ENCODE results near the gene ACSL6.

Gene ACSL6

DNA sequence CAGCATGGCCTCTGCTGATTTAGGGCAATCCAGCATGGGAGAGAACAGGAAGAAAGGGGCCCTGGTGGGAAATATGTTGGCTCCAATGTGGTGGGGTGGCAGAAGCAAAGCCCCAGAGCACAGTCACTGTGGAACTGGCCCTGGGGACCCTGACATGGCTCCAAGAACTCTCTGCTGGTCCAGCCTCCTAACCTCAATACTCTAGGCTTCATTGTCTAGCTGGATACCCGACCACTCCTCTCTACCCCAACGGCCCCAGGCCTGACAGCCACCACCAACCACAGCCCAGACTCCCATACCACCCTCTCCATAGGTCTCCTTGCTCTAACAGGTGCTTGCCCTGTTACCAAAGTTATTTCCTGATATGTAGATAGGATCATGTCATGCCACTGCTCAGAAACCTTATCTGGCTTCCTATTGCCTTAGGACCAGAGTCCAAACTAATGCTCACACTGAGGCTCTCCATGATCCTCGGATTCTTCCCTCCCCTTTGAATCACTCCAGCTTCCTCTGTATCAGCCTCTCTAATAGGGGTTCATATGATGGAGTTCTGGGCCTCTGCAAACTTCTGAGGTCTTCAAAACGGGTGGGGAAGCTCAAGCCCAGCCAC lies 12.9 kb downstream of the ACSL6 start:
- no peak for DNase-seq

DNA sequence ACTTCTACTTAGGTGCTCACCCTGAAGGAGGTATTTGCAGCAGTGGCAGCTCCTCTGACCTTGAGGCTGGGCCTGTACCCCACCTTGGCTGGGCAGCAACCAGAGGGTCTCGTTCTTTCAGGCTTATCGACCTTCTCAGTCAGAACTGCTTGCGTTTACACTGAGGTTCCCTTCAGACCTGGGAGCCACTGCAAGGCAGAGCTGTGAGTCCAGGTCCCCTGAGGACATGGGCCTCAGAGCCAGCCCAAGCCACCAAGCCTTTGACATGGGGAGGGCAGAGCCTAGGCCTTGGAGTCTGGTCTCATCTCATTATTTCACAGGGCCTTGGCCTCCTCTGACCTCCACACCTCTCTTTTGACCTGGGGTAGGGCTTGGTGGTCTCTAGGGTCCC lies 13.7 kb downstream of the ACSL6 start:
- no peak for DNase-seq

DNA sequence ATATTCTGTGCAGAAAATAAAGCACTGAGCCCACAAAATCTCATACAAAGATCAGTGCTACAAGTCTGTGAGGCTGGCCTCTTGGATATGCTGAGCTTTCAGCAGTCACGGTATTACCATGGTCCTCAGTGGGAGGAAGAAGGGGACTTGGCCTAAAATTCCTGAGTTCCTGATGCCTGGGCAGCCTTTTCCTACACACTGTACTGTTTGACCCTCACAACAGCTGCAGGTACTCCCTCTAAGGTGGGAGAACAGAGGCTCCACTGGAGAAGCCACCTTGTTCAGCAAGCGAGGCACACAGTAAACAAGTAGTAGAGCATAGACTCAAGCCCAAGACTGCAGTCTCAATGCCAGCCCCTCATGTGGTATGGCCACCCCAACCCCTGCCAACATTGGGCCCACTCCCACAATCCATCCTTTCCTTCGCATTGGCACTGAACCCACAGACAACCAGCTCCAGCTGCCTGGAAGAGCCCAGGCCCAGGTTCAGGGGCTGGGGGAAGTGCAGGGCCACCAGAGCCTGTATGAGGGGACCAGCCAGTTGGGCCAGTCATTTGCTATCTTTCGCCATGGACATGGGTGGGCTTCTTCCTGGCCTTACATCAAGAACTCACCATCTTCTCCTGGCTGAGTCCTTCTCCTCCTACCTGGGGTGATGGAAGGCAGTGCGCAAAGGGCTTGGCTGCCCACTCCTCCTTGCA lies 14.3 kb downstream of the ACSL6 start:
- DNase-seq, result no peak

DNA sequence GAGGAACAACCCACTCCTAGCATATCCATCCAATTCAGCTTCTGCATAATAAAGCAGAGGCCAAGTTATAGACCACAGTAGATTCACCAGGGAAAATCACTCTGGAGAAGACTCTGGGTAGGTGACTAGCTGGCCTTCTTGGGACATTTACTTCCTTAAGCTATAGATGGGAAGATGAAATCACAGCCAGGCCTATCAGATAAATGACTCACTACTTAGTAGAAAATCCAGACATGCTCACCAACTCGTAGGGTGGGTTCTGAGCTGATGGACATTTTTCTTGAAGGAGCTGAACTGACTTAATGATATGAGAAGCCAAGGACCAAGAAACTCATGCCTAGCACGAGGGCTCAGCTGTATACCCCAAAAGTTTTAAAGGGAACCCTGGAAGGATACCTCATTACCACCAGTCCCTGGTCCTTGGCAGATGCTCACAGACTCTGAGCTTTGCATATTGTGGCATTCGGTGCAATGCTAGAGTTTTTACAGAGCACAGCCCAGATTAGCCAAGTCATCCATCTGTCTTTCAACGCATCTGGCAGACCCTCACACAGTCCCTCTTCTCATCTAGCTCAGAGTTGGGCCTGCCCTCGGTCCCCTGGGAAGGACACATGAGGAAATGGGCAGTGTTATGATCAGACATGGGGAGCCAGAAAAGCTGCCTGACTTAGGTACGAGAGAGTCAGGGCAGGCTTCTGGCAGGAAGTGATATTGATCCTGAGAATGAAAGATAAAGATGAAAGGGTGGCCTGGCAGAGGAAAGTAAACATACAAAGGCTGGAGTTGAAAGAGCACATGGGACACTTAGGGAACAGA lies 15.0 kb downstream of the ACSL6 start:
- DNase-seq, result no peak

DNA sequence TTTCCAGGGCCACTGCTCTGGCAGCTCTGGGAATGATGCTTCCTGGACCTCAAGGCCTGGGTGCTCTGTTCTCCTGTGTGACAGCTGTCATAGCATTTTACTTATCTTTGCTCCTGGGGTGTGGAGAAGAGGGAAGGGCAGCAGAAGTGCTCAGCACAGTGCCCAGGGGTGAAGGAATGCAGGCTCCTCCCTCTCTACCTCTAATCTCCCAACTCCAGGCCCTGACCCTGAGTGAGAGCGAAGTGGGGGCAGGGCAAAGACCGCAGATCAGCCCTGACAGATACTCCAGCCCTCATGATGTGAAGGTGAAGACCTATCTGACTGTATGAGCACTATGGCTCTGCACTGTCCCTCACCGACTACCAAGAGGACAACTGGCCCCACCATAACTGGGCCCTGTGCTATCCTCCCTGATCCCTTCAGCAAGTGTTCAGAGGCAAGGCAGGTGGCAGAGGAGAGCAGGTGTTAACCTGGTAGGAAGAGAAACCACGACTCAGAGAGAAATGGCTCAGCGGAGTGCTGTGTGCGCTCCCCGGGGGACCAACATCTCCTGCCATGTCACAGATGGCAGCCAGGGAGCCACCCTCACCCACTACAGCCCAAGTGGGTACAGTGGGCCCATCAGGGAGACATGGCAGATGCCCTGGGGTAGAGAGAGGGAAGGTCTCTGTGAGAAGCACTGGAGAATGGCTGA lies 16.8 kb downstream of the ACSL6 start:
- DNase-seq, result no peak

DNA sequence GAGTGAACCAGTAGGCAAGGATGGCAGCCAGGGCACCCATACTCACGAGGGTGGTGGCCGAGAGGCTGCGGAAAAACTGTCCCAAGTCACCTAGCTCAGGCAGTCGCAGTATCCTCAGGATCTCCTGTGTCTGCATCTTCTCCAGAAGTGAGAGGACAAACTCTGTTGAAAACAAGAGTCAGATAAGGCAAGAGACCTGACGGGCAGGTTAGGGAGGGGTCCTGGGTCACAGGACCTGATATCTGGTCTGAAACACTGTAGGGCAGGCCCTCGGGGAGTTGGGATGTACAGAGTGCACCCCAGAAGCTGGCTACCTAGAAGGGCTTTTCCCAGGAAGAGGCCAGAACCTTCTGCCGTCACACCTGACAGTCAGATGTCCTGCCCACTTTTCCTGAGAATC lies 17.4 kb downstream of the ACSL6 start:
- no peak for DNase-seq

DNA sequence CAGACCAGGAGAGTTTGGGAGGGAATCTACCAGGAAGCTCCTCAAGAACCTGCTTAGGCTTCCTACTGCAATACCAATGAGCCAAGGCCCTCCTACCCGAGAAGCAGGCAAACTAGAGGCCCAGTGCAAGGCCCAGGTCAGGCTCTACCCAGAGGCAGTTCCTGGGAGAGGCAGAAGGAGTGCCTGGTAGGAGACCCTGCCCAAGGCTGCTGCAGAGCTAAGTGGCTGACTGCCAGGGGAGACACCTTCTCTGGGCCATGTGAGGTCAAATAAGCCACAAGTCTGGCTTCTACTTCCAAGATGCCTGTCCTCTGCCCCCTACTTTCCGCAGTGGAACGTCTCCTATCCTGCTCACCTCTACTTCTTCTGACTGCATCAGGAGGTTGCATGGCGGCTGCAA lies 17.8 kb downstream of the ACSL6 start:
- DNase-seq, result no peak

DNA sequence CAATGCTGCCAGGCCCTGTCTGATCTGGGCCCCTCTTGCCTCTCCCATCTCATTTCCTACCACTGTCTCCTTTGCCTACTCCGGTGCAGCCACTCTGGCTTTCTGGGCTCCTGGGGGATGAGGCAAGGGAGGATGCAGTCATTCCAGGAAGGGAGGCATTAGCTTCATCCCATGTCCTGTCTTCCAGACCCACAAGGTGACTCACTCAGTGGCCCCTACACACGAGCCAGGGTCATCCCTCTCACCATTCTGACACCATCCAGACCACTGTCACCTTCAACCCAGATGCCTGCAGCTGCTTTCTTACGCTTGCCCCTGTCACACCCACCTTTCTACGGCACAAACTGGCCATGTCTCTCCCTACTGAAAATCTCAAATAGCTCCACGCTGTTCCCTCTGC lies 19.1 kb downstream of the ACSL6 start:
- no peak for DNase-seq

DNA sequence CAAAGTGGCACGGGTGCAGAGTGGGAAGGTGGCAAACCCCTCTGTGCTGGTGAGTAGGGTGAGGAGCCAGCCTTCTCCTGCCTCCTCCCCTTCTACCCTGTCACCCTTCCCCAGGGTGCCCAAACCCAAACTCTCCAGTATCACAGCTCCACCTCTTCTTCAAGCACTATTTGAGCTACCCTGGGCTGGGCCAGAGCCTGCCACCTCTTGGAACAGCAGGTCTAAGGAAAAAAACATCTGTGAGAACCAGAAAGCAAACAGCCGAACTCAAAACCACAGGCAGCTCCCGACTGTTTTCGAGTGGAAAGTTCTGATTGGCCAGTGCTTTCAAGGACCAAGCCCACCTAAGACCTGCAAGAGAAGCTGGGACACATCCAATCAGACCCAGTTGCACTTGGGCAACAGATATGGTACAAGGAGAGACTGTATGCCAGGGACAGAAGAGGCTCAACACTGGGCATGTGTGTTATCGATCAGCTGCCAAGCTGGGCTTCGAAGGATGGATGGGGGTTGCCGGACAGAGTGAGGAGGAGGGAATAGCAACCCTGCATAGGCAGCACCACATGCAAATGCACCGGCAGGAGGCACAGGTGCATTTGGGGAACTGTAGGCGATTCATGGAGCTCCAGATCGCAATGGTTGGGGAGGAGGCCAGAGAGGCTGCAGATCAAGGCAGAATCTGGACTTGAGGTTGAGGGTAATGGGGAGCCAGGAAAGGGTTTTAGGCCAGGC lies 19.7 kb downstream of the ACSL6 start:
- no peak for DNase-seq

DNA sequence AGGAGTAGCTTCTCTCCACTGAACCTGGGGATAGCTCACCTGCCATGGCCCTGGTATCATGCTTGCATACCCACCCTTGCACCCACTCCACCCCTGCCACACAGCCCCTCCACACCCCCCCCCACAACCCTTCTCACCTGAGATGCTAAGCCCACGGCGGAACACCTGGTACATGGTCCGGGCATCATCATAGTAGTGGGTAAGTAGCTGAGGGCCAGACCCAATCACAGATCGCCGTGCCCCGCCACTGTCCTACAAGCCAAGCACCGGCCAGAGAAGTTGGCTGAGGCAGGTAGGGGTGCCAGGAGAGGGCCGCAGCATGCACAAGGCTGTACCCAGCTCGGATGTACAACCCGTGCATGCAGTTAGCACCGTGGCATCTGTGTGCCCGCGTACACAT lies 20.7 kb downstream of the ACSL6 start:
- no peak for DNase-seq

DNA sequence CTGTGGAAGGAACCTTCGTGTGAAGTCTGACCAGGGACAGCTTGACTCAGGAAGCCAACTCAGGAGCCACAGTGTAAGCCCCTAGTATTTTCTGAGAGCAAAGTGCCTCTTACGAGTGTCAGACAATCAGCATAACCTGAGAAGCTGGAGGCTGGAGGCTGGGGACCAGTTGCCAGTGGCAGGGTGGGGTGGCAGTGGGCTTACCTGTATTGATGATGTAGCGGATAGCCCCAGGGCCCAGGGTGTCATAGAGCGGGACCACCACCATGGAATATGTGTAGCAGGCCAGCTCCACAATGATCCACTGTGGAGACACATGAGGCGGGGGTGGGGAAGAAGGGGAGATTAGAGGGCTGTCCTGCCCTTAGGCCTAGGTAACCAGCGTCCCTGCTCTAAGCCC lies 22.9 kb downstream of the ACSL6 start:
- no peak for DNase-seq

DNA sequence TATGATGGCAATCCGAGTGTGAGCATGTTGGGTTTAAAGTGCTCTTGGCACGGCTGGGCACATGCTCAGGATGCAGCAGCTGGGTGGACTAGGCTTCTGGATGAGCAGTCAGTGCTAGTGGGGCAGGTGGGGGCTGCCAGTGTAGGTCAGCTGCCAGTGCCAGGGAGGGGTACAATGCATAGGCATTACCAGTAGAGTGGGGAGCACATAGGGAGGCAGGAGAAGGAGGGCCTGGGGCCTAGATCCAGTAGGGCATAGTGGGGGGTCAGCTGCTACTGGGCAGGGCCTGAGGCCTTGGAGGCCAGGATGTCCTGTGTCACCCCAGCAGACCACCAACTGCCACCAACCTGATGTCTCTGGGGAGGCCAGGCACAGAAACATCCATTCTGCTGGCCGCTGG lies 24.2 kb downstream of the ACSL6 start:
- no peak for DNase-seq

DNA sequence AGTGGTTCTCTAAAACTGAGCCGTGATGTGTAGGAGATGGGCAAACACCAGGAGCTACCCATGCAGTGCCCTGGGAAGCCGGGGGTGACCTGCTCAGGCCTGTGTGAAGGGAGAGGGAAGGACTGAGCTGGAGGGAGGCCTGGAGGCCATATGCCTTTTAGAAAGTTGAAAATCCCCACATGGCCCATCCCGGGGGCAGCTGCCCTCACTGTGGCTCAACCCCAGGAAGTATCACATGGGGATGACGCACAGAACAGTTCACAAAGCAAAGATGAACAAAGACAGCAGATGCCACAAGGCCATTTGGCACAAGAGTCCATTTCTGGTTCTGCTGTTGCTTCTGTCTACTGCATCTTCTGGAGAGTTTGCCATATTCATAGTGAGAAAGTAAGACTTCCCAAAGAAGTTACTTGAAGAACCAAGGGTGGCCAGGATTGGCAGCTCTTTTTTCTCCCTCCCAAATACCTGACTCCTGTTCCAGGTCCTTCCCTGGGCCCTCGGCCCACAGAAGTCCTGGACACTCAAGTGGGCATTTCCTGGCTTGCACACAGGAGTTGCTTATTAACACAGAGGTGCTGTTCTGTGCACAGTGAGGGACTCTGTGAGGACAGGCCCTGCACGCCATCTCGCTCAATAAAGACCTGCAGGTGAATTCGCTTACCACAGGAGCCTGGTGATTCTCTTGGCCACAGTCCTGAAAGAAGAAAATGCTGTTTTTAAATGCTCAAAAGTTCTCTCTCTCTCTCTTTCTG lies 25.1 kb downstream of the ACSL6 start:
- DNase-seq, result no peak

DNA sequence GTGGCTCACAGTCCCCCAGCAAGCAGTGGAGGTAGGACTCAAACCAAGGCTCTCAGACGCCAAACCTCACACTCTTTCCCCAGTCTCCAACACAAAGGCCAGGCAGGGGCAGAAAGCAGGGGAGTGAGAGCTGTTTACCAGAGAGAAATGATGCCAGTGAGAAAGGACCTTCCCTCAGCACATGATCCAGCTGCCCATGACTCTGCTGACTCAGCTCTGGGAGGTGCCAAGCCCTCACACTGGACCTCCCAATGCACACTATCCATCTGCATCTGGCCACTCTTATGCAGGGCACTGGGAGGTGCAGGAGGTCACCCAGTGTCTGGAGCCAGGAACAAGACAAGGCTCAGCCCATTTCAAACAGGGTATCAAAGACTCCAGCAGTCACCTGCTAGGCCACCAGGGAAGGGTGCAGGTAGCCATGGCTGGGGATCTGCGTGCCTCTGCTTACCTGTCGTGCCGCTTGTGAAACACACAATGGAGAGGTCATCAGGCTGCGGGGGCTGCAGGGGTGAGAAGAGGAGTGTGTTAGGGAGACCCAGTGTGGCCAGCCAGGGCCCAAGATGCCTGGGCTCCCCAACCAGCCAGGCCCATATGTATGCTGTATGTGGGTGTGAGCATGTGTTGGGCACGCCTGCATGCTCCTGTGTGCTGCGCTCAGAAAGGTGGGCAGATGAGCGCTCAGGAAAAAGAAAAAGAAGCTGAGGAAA lies 26.3 kb downstream of the ACSL6 start:
- no peak for DNase-seq

DNA sequence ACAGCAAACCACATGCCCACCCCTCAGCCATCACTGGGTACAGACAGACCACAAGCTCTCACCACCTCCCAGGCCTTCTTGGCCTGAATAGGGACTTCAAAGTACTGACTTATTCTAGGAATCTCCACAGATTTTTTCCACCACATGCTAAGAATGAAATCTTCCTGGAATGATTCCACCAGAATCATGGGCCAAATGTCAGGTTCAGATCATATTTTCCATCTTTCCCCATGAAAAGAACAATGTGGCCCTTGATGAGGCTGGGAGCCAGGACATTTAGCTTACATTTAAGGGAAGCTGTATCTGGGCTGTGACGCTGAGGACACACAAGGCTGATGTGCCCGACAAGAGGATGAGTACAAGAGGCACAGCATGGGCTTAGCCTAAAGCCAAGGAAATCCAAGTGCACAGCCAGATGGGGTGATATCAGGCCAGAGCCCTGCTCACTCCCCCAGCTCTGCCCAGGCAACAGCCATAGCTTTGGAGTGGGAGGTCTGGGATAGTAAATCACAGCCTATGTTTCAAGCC lies 28.1 kb downstream of the ACSL6 start:
- DNase-seq, result no peak

DNA sequence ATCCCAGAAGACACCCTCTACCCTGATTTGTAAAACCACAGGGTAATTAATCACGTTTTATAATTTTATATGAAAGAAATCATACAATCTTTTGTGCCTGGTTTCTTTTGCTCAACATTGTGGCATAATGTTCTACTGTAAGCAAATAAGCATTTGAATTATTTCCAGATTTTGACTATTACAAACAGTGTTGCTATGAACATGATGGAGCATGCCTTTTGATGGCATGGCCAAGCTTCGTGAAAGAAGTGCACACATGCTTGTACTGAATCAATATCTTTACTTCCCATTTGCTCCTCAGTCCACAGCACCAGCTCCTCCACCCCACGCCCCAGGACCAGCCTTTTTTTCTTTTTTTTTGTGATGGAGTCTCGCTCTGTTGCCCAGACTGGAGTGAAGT lies 29.9 kb downstream of the ACSL6 start:
- DNase-seq, result no peak

DNA sequence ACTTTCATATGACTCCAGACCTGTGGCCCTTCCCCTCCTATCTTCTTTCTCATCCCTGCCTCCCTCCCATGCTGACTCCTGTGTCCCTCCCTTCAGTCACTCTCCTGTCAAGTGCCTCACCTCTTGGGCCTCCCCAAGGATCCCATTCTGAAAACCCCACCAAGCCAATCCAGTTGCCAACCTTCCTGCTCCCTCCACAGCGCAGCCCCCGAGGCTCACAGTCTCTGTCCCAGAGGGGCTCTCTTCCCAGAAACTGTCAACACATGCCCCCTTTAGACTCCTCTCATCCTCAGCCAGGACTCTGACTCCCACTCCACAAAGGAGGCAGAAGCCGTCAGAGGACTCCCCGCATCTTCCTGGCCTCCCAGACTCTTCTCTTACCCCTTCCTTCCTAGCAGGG lies 30.8 kb downstream of the ACSL6 start:
- DNase-seq, result no peak

DNA sequence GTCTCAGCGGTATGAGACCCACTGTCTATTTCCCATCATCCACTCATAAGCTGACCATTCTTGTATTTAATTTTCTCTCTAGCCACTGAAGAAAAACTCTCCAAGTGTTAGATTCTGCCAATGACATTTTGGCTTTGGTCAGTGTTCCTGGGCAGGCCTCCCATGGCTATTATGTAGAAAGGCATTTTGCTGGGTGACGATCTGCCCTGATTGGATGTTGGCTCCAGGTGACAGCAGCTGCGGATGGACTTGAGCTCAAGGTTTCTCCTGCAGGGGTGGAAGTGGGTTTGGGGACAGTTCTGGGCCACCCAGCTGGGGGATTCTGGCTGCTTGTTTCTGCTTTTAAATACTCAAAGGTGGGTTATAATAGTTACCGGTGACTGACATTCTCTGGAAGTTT lies 31.6 kb downstream of the ACSL6 start:
- no peak for DNase-seq

DNA sequence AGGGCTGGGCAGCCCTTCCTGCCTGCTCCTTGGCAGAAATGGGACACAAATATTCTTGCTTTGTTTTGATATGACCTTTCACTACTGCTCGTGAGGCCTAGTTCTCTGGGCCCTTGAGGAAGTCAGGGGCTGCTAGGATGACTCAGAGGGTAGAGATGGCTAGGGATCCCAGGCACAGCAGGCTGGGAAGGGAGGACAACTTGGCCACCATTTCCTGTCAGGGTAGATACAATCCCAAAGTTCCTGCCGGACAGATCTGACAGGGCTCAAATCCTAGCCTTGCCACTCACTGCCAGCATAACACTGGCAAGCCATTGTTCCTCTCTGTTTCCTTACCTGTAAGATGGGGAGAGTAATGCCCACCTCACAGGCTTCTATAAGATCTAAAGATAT lies 34.2 kb downstream of the ACSL6 start:
- no peak for DNase-seq

DNA sequence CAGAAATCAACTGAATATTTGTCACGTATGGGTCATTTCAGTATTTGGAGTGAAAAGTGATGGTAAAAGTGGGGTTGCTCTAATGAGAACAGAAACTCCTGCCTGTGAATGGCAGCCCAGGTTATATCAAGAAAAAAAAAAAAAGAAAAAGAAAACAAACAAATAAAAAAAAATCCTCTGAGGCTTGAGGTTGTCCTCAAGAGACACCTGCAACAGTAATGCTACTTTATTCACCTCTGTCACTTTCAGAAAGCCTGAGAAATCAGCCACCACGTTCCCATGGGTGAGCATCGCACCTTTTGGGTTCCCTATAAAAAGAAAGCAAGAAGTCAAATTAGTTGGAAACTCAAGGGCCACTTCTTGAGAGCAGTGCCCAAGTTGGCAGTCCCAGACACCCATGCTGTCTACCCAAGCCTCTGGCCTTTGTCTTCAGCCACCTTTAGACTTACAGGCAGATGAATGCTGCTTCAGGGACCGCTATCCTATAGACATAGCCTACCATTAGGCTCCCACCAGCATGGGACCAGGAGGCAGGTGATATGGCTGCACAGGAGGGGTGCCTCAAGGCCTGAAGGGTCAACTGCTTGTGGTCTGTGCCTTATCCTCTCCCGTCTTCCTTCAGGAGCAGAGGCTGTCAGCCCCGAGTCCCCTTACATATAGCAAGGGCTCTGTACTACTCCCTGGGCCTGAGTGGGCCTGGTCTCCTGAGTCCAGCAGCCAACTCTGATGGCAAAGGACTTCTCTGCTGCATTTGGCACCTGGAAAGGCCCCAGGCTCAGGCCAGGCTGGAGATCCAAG lies 34.8 kb downstream of the ACSL6 start:
- no peak for DNase-seq
